Measurements from ENCODE around the gene ALPK3. TPM values are rescaled to one million over a fixed set of nuclear protein-coding genes. Genes with fewer than 3 reads are reported as not detected.

The ALPK3 gene
- total RNA-seq, 1 donor = 0.36 TPM

- Histone ChIP-seq H3K4me2 (ENCODE audit: insufficient read depth, low read length) (no peak overlapping the region), H3K36me3 (ENCODE audit: insufficient read depth, low read length) (peaks cover 15% of the 10 kb centered on the region)
These were observed 23.6 kb upstream of the ALPK3 start for GRCh38 chr15:84793431-84794161.

GRCh38 chr15:84794162-84794547 lies 23.0 kb upstream of the ALPK3 start:
- no peaks in the 10 kb centered on the region for H3K9me3 ChIP-seq (ENCODE audit: low read depth, low read length)
- H3K27me3 ChIP-seq (ENCODE audit: insufficient read depth, low read length) = no peaks in the 10 kb centered on the region
- TF ChIP-seq CTCF (IDR thresholded peaks at IDR 0.05; ENCODE audit: extremely low read depth, low read depth, low read length) = no peak
- H2AFZ ChIP-seq (ENCODE audit: low read length) = no peak overlapping the region
- H3K36me3 ChIP-seq (ENCODE audit: insufficient read depth, low read length) = peaks cover 19% of the 10 kb centered on the region
- peaks cover 25% of the 10 kb centered on the region for H3K4me1 ChIP-seq (ENCODE audit: insufficient read depth, low read length)
- H3K4me2 ChIP-seq (ENCODE audit: insufficient read depth, low read length) = no peak overlapping the region
- peaks cover 13% of the 10 kb centered on the region for H4K20me1 ChIP-seq (ENCODE audit: insufficient read depth, low read length)
- H3K4me3 ChIP-seq (ENCODE audit: insufficient read depth, low read length) = no peak overlapping the region
- no peak overlapping the region for H3K27ac ChIP-seq (ENCODE audit: low read depth, low read length)
- DNase-seq (ENCODE audit: insufficient read length, low spot score, missing footprints) = no peak
- H3K79me2 ChIP-seq (ENCODE audit: insufficient read depth, low read length) = peaks cover 68% of the 10 kb centered on the region

More at GRCh38 chr15:84793431-84794161, 23.6 kb upstream of the ALPK3 start:
- Histone ChIP-seq H3K27me3 (ENCODE audit: insufficient read depth, low read length) (no peaks in the 10 kb centered on the region), H3K4me1 (ENCODE audit: insufficient read depth, low read length) (peaks cover 25% of the 10 kb centered on the region), H3K27ac (ENCODE audit: low read depth, low read length) (no peak overlapping the region), H4K20me1 (ENCODE audit: insufficient read depth, low read length) (peaks cover 14% of the 10 kb centered on the region), H3K9me3 (ENCODE audit: low read depth, low read length) (no peaks in the 10 kb centered on the region), H3K4me3 (ENCODE audit: insufficient read depth, low read length) (no peak overlapping the region), H3K79me2 (ENCODE audit: insufficient read depth, low read length) (peaks cover 70% of the 10 kb centered on the region), H2AFZ (ENCODE audit: low read length) (no peak overlapping the region)
- DNase-seq (ENCODE audit: insufficient read length, low spot score, missing footprints) = no peak
- no peak for TF ChIP-seq CTCF (IDR thresholded peaks at IDR 0.05; ENCODE audit: extremely low read depth, low read depth, low read length)

GRCh38 chr15:84795186-84795585 lies 22.0 kb upstream of the ALPK3 start:
- peaks cover 8% of the 10 kb centered on the region for H4K20me1 ChIP-seq (ENCODE audit: insufficient read depth, low read length)
- H2AFZ ChIP-seq (ENCODE audit: low read length) = no peak overlapping the region
- peaks cover 26% of the 10 kb centered on the region for H3K36me3 ChIP-seq (ENCODE audit: insufficient read depth, low read length)
- no peak overlapping the region for H3K4me3 ChIP-seq (ENCODE audit: insufficient read depth, low read length)
- H3K4me1 ChIP-seq (ENCODE audit: insufficient read depth, low read length) = peaks cover 25% of the 10 kb centered on the region
- H3K27me3 ChIP-seq (ENCODE audit: insufficient read depth, low read length) = no peaks in the 10 kb centered on the region
- peak overlapping the region; percentile 30 for H3K27ac ChIP-seq (ENCODE audit: low read depth, low read length)
- no peak for TF ChIP-seq CTCF (IDR thresholded peaks at IDR 0.05; ENCODE audit: extremely low read depth, low read depth, low read length)
- DNase-seq (ENCODE audit: insufficient read length, low spot score, missing footprints) = no peak
- no peak overlapping the region for H3K4me2 ChIP-seq (ENCODE audit: insufficient read depth, low read length)
- H3K9me3 ChIP-seq (ENCODE audit: low read depth, low read length) = no peaks in the 10 kb centered on the region
- peaks cover 64% of the 10 kb centered on the region for H3K79me2 ChIP-seq (ENCODE audit: insufficient read depth, low read length)

- Histone ChIP-seq H3K9me3 (ENCODE audit: low read depth, low read length) (no peaks in the 10 kb centered on the region), H3K79me2 (ENCODE audit: insufficient read depth, low read length) (peaks cover 49% of the 10 kb centered on the region), H3K4me2 (ENCODE audit: insufficient read depth, low read length) (peak overlapping the region; percentile 46), H3K27ac (ENCODE audit: low read depth, low read length) (peak overlapping the region; percentile 90), H3K4me1 (ENCODE audit: insufficient read depth, low read length) (peaks cover 18% of the 10 kb centered on the region), H4K20me1 (ENCODE audit: insufficient read depth, low read length) (peaks cover 3% of the 10 kb centered on the region), H3K36me3 (ENCODE audit: insufficient read depth, low read length) (peaks cover 42% of the 10 kb centered on the region), H2AFZ (ENCODE audit: low read length) (no peak overlapping the region), H3K4me3 (ENCODE audit: insufficient read depth, low read length) (peak overlapping the region; percentile 11), H3K27me3 (ENCODE audit: insufficient read depth, low read length) (no peaks in the 10 kb centered on the region)
- DNase-seq (ENCODE audit: insufficient read length, low spot score, missing footprints) = peak; percentile 98
- no peak for TF ChIP-seq CTCF (IDR thresholded peaks at IDR 0.05; ENCODE audit: extremely low read depth, low read depth, low read length)
These were observed 19.9 kb upstream of the ALPK3 start for GRCh38 chr15:84797212-84797611.
